Suprapubic skin (tissue), 3 donors: Measurements from ENCODE around the gene TLE4.

Experiments
- CTCF ChIP-seq, 2 donors: fragments of 200-600 bp in 1 of 2; fragments of 450-650 bp in 1 of 2; sonication (generic) in 1 of 2; IDR thresholded peaks; one replicate each; pipeline ENCODE4 v1.5.1; 2016 to 2019; ENCODE audit warnings: antibody characterized with exemption in 2 of 2, mild to moderate bottlenecking in 1 of 2, moderate library complexity in 1 of 2
- EP300 ChIP-seq: sonication (generic); formaldehyde crosslinking; IDR thresholded peaks from one replicate; pipeline ENCODE4 v1.6.1; 2017; ENCODE audit warnings: antibody characterized with exemption

GRCh38 chr9:79768194-79768593, 196.4 kb downstream of the TLE4 start:
- TF ChIP-seq CTCF (IDR thresholded peaks at IDR 0.05): no peak
- no peak for TF ChIP-seq EP300
